A673 (cell line): Measurements from ENCODE around the gene SKP1. TPM values are rescaled to one million over a fixed set of nuclear protein-coding genes. Genes with fewer than 3 reads are reported as not detected.
A peak's percentile ranks its signal among the peaks of the same experiment; 100 is the strongest.

Source experiments
- BruUV-seq: library from RNA; stranded (reverse); fragments of 400-500 nt; replicated peaks from 2 replicates; lab custom pipeline; 2021; lab: Mats Ljungman, UMichigan
- CTCF ChIA-PET: fragments of 300-600 bp; sonication (Branson Sonifier 250); formaldehyde crosslinking; loops from one replicate; lab custom pipeline; 2022; ENCODE audit warnings: antibody characterized with exemption; lab: Charles Lee
- POLR2A ChIA-PET: fragments of 300-600 bp; sonication (Branson Sonifier 250); formaldehyde crosslinking; loops from one replicate; lab custom pipeline; 2022; ENCODE audit warnings: antibody characterized with exemption; ENCODE audit not compliant: low non-redundant PET; lab: Charles Lee
- DNase-seq: peaks from one replicate; pipeline ENCODE4 v3.0.0-alpha.2; 2015; ENCODE audit warnings: low spot score
- H3K27ac ChIP-seq: fragments of 200-600 bp; sonication (generic); 2 replicates; pipeline ENCODE4 v1.5.1; 2016; ENCODE audit warnings: mixed run types, low read depth, mild to moderate bottlenecking, mixed read lengths, antibody characterized with exemption, low read length; ENCODE audit not compliant: poor library complexity, severe bottlenecking
- H3K27me3 ChIP-seq: fragments of 200-600 bp; sonication (generic); replicated peaks from 2 replicates; pipeline ENCODE4 v1.6.1; 2017; ENCODE audit warnings: mixed run types, low read depth, mild to moderate bottlenecking, mixed read lengths, antibody characterized with exemption, low read length; ENCODE audit not compliant: insufficient read depth, poor library complexity
- H3K36me3 ChIP-seq: fragments of 200-600 bp; sonication (generic); 2 replicates; pipeline ENCODE4 v1.6.1; 2016; ENCODE audit warnings: mixed run types, mild to moderate bottlenecking, mixed read lengths, antibody characterized with exemption, low read length; ENCODE audit not compliant: insufficient read depth, poor library complexity, severe bottlenecking
- H3K4me1 ChIP-seq: fragments of 200-600 bp; sonication (generic); 2 replicates; pipeline ENCODE4 v1.6.1; 2017; ENCODE audit warnings: mixed run types, mild to moderate bottlenecking, mixed read lengths, antibody characterized with exemption, low read length; ENCODE audit not compliant: insufficient read depth, poor library complexity, severe bottlenecking
- H3K4me3 ChIP-seq: fragments of 200-600 bp; sonication (generic); 2 replicates; pipeline ENCODE4 v1.5.1; 2016; ENCODE audit warnings: low read depth, mixed run types, mild to moderate bottlenecking, mixed read lengths, low read length; ENCODE audit not compliant: poor library complexity, severe bottlenecking
- H3K9me3 ChIP-seq: fragments of 200-600 bp; sonication (generic); 2 replicates; pipeline ENCODE4 v1.6.1; 2016; ENCODE audit warnings: mixed run types, low read depth, mild to moderate bottlenecking, mixed read lengths, antibody characterized with exemption, low read length; ENCODE audit not compliant: poor library complexity, severe bottlenecking
- CTCF ChIP-seq: fragments of 300-800, 200-600 bp; sonication (generic); conservative IDR thresholded peaks from 2 replicates; pipeline ENCODE4 v1.5.1; 2017; ENCODE audit warnings: low read depth, mild to moderate bottlenecking, antibody characterized with exemption, low read length, moderate library complexity, mixed read lengths
- EZH2 ChIP-seq: fragments of 200-600 bp; sonication (generic); IDR thresholded peaks from 2 replicates; pipeline ENCODE4 v1.6.1; 2017; ENCODE audit warnings: borderline replicate concordance, low read depth, mild to moderate bottlenecking, mixed read lengths, antibody characterized with exemption, low read length; ENCODE audit not compliant: poor library complexity, severe bottlenecking
- intact Hi-C: fragments of 100-400 bp; cut with micrococcal nuclease; formaldehyde crosslinking; loops from one replicate; pipeline ENCODE4 v1.10.0; 2022; ENCODE audit not compliant: unreplicated experiment
- microRNA-seq: library from miRNA; unstranded; fragments of <30 nt; microRNA quantifications from one replicate; pipeline ENCODE4 v1.2.0, GENCODE V29; 2021
- total RNA-seq: library from RNA; stranded (reverse); gene quantifications from 2 replicates; pipeline ENCODE4 v1.2.3, GENCODE V29; 2021

SKP1 gene
- total RNA-seq, 1 experiment from 2014 or later: 465 TPM

- intact Hi-C loops: loop anchor here (5.0 kb wide), 2 partner anchors 48 to 187 kb away; no protein-coding TSS in a partner anchor
- DNase-seq: no peak
- TF ChIP-seq CTCF (no peak), EZH2 (no peak)
- no peaks in the 10 kb centered on the region for H3K9me3 ChIP-seq
- H3K36me3 ChIP-seq: no peaks in the 10 kb centered on the region
- no peak overlapping the region for H3K4me3 ChIP-seq
- no peaks in the 10 kb centered on the region for H3K27me3 ChIP-seq
- H3K4me1 ChIP-seq: peaks cover 8% of the 10 kb centered on the region
- CTCF ChIA-PET: interaction anchor here (0.5 to 1.0 kb wide), 2 partner anchors 21 to 60 kb away, joined by 3 to 5 read pairs; no protein-coding TSS in a partner anchor
- no peak overlapping the region for H3K27ac ChIP-seq
- POLR2A ChIA-PET: no interaction called here
- no TSS peak for BruUV-seq
These were observed 76.8 kb downstream of the SKP1 start for GRCh38 chr5:134099939-134100282.

- Histone ChIP-seq H3K4me3 (no peak overlapping the region), H3K27ac (no peak overlapping the region), H3K4me1 (peaks cover 8% of the 10 kb centered on the region), H3K27me3 (no peaks in the 10 kb centered on the region), H3K36me3 (no peaks in the 10 kb centered on the region), H3K9me3 (no peaks in the 10 kb centered on the region)
- POLR2A ChIA-PET: no interaction called here
- DNase-seq: no peak
- intact Hi-C loops: no loop called here
- CTCF ChIA-PET: interaction anchor here (0.5 to 1.0 kb wide), 2 partner anchors 22 to 60 kb away, joined by 3 to 5 read pairs; no protein-coding TSS in a partner anchor
- BruUV-seq: no TSS peak
- TF ChIP-seq CTCF (no peak), EZH2 (no peak)
These were observed 77.4 kb downstream of the SKP1 start for GRCh38 chr5:134099288-134099872.

Small RNA genes within 50 kb of the gene (microRNA-seq; reads per million reads assigned to microRNA genes)
- 7.3 reads per million, percentile 23 among the genes with 10 or more reads in this experiment for gene MIR3661

Other genes with a start within 250 kb of the SKP1 start
- 40.8 and 41.5 TPM in 2 replicates for gene C5orf15, start 208.3 kb downstream of the SKP1 start, total RNA-seq
- 354 and 367 TPM in 2 replicates for gene VDAC1, start 172.0 kb downstream of the SKP1 start, total RNA-seq
- gene TCF7, start 62.3 kb downstream of the SKP1 start, total RNA-seq: 2.4 and 3.3 TPM in 2 replicates
- 227 and 233 TPM in 2 replicates for gene PPP2CA, start 49.1 kb upstream of the SKP1 start, total RNA-seq
- 1.2 and 2.0 TPM in 2 replicates for gene CDKL3, start 190.2 kb upstream of the SKP1 start, total RNA-seq
- 73.8 and 78.7 TPM in 2 replicates for gene UBE2B, start 194.6 kb upstream of the SKP1 start, total RNA-seq
- gene CDKN2AIPNL, start 234.9 kb upstream of the SKP1 start, total RNA-seq: 59.2 and 60.5 TPM in 2 replicates